Pancreas (tissue), 10 donors: ENCODE results near the gene SSBP3. TPM values are rescaled to one million over a fixed set of nuclear protein-coding genes. Genes with fewer than 3 reads are reported as not detected.
"Not testable (repeated sequence)": the region's sequence is repeated elsewhere in the genome, so short reads cannot be mapped to it uniquely, and the experiment has no call there.

Source experiments
- ATAC-seq, 4 donors: fragments of 200-7000 bp; cut with Tn5 transposase; one replicate each; pipeline versions ENCODE4 v1.8.0 to v1.9.1; 2020; ENCODE audit warnings: mild to moderate bottlenecking in 4 of 4, moderate library complexity in 4 of 4
- DNase-seq, 6 donors: peaks; one replicate each; pipeline ENCODE4 v3.0.0-alpha.2; 2020
- FAIRE-seq: peaks from 2 replicates; lab custom pipeline; 2012; peaks lifted over from hg19 to GRCh38; lab: Jason Lieb, UNC
- H3K27ac ChIP-seq, 4 donors: fragments of 200-600 bp; sonication (generic); 1 replicate in 3 of 4; 2 replicates in 1 of 4; pipeline versions ENCODE4 v1.5.0 to v1.8.0; 2020
- H3K27me3 ChIP-seq, 4 donors: fragments of 200-600 bp; one replicate each; pipeline ENCODE4 v1.8.0; 2021
- H3K36me3 ChIP-seq, 3 donors: fragments of 200-600 bp; sonication (generic) in 1 of 3; one replicate each; pipeline versions ENCODE4 v1.5.0 to v1.8.0; 2020 to 2021
- H3K4me1 ChIP-seq, 3 donors: fragments of 200-600 bp; one replicate each; pipeline ENCODE4 v1.8.0; 2021
- H3K4me3 ChIP-seq, 4 donors: fragments of 200-600 bp; sonication (generic) in 2 of 4; one replicate each; pipeline versions ENCODE4 v1.5.0 to v1.8.0; 2020 to 2021
- H3K9me3 ChIP-seq, 4 donors: fragments of 200-600 bp; one replicate each; pipeline ENCODE4 v1.8.0; 2021
- CTCF ChIP-seq, 4 donors: fragments of 200-600 bp; sonication (generic) in 3 of 4; IDR thresholded peaks; one replicate each; pipeline versions ENCODE4 v1.5.0 to v1.8.0; 2021; ENCODE audit warnings: antibody characterized with exemption in 4 of 4
- WGBS, 2 donors: extraction: QIAGEN DNeasy Blood & Tissue Kit; methylation state at CpG; one replicate each; pipeline ENCODE4 v1.1.7; 2013; 5-methylcytosine and 5-hydroxymethylcytosine counted together
- intact Hi-C, 3 donors: fragments of 100-400 bp; cut with DNase I; formaldehyde crosslinking; loops; one replicate each; pipeline versions ENCODE4 v1.11.1 to v1.14.2; 2022
- polyA plus RNA-seq, 2 donors: library from polyadenylated mRNA; stranded (reverse); fragments of 200-250 nt; gene quantifications; one replicate each; pipeline ENCODE4 v1.2.3, GENCODE V29; 2013
- total RNA-seq, 6 donors: library from RNA; stranded (reverse); fragmentation: NEBNext Ultra II Directional in 4 of 6; extraction: Animal tissue kit (Norgen Biotek cat#: 25700) in 4 of 6; gene quantifications; one replicate each; pipeline versions ENCODE4 v1.2.1 to v1.2.4, GENCODE V29; 2021 to 2023
- donor health status: healthy with polysubstance abuse.
- donor health status: DM: no; HTN: no; CAD: no; lungs with moderate emphysema.
- donor health status: DM: no; HTN: no; CAD: no.
- donor health status: control.
- donor health status: control.
- donor health status: Bipolar disorder and iron deficiency.
- donor health status: DM: yes; HTN: yes; CAD: no.
- donor health status: DM: no; HTN: no; CAD: no.
- donor health status: DM: no; HTN: no; CAD: no.
- donor health status: DM: yes; HTN: yes; CAD: no.

The SSBP3 gene
- total RNA-seq (10 to 100 TPM; 20.5 to 25.2 (median 22.9) TPM), polyA plus RNA-seq (10 to 100 TPM; 16.4 to 31.0 TPM)

GRCh38 chr1:54406339-54407153 is at the start of gene SSBP3:
TSS of gene SSBP3 (minus strand) at chr1:54406394.
- ATAC-seq (peak; percentile 86 to 93 (median 90)), FAIRE-seq (no peak), DNase-seq (peak; percentile 90 to 98 (median 94))
- H3K27ac ChIP-seq, result peak within 1 kb of the TSS; percentile 67 to 90 (median 80)
- H3K4me3 ChIP-seq, result peak within 1 kb of the TSS; percentile 67 to 82 (median 76)
- H3K4me1 ChIP-seq, result peaks cover 4 to 27% (median 14%) of the 10 kb centered on the region in 3 donors
- 0 to 1% methylated on average over 56 to 100 of the region's 100 CpGs for WGBS, 2 donors
- intact Hi-C loops, result loop anchor here in 1 of 3 donors (5.0 to 10.0 kb wide), 2 partner anchors 81 to 282 kb away; no protein-coding TSS in a partner anchor
- no peaks in the 10 kb centered on the region for H3K27me3 ChIP-seq
- TF ChIP-seq CTCF (IDR thresholded peaks at IDR 0.05), result no peak
- H3K9me3 ChIP-seq, result no peaks in the 10 kb centered on the region
- H3K36me3 ChIP-seq, result no peaks in the 10 kb centered on the region

- DNase-seq (no peak), FAIRE-seq (no peak), ATAC-seq (no peak)
- Histone ChIP-seq H3K9me3 (no peaks in the 10 kb centered on the region), H3K4me1 (no peaks in the 10 kb centered on the region), H3K27me3 (no peaks in the 10 kb centered on the region), H3K4me3 (no peak overlapping the region), H3K27ac (no peak overlapping the region), H3K36me3 (no peaks in the 10 kb centered on the region)
- intact Hi-C loops, result no loop called here
- WGBS, 2 donors, result 50 to 64% methylated on average over 2 of the region's 2 CpGs
- TF ChIP-seq CTCF (IDR thresholded peaks at IDR 0.05), result no peak
These were observed 47.3 kb upstream of the SSBP3 start for GRCh38 chr1:54453509-54453908.

- Histone ChIP-seq H3K4me1 (no peaks in the 10 kb centered on the region), H3K27me3 (no peaks in the 10 kb centered on the region), H3K4me3 (no peak overlapping the region), H3K36me3 (no peaks in the 10 kb centered on the region), H3K27ac (no peak overlapping the region), H3K9me3 (no peaks in the 10 kb centered on the region)
- no peak for TF ChIP-seq CTCF (IDR thresholded peaks at IDR 0.05)
- intact Hi-C loops, result no loop called here
- DNase-seq (peak in 1 of 6 donors; percentile 19), FAIRE-seq (no peak), ATAC-seq (no peak)
- 84 to 93% methylated on average over 3 of the region's 3 CpGs for WGBS, 2 donors
These were observed 46.8 kb upstream of the SSBP3 start for GRCh38 chr1:54453022-54453421.

GRCh38 chr1:54449431-54449830 is 43.2 kb upstream of the SSBP3 start:
- ATAC-seq, intact Hi-C loops, H3K36me3 ChIP-seq, H3K4me3 ChIP-seq, DNase-seq, FAIRE-seq, H3K27ac ChIP-seq, H3K4me1 ChIP-seq, H3K9me3 ChIP-seq, H3K27me3 ChIP-seq: not testable (repeated sequence)
- 84 to 87% methylated on average over 4 of the region's 4 CpGs for WGBS, 2 donors

- ATAC-seq, H3K9me3 ChIP-seq, FAIRE-seq, H3K4me1 ChIP-seq, H3K4me3 ChIP-seq, H3K36me3 ChIP-seq, intact Hi-C loops, H3K27me3 ChIP-seq, H3K27ac ChIP-seq: not testable (repeated sequence)
- 80 to 98% methylated on average over 8 of the region's 8 CpGs for WGBS, 2 donors
- peak in 1 of 6 donors; percentile 21 for DNase-seq
These were observed 42.6 kb upstream of the SSBP3 start for GRCh38 chr1:54448801-54449200.

GRCh38 chr1:54447081-54447480 is 40.9 kb upstream of the SSBP3 start:
- H3K4me1 ChIP-seq, H3K27ac ChIP-seq, DNase-seq, H3K27me3 ChIP-seq, ATAC-seq, intact Hi-C loops, H3K9me3 ChIP-seq, H3K4me3 ChIP-seq, FAIRE-seq, H3K36me3 ChIP-seq: not testable (repeated sequence)
- 82 to 92% methylated on average over 2 of the region's 2 CpGs for WGBS, 2 donors
